Right ventricle myocardium inferior (tissue), 1 donor: ENCODE data around the gene MROH2A. TPM values are rescaled to one million over a fixed set of nuclear protein-coding genes. Genes with fewer than 3 reads are reported as not detected.

Experiments used
- ATAC-seq: fragments of 200-7000 bp; cut with Tn5 transposase; one replicate; pipeline ENCODE4 v1.9.1; 2020; ENCODE audit warnings: mild to moderate bottlenecking, moderate library complexity
- DNase-seq: peaks from one replicate; pipeline ENCODE4 v3.0.0; 2021; ENCODE audit errors: missing footprints
- intact Hi-C: fragments of 100-400 bp; cut with DNase I; formaldehyde crosslinking; loops from one replicate; pipeline ENCODE4 v1.11.0; 2022
- total RNA-seq: library from RNA; stranded (reverse); fragmentation: NEBNext Ultra II Directional; extraction: Animal tissue kit (Norgen Biotek cat#: 25700); gene quantifications from one replicate; pipeline ENCODE4 v1.2.1, GENCODE V29; 2021
- donor health status: DM: no; HTN: yes; CAD: no; lungs with severe emphysema.

Gene MROH2A
- total RNA-seq, 1 donor from 2014 or later: not detected

GRCh38 chr2:233795735-233796171 is 17.6 kb downstream of the MROH2A start:
- intact Hi-C loops: no loop called here
- DNase-seq (no peak), ATAC-seq (no peak)

- no peak for ATAC-seq
- intact Hi-C loops: no loop called here
- DNase-seq: no peak
These were observed 18.1 kb downstream of the MROH2A start for GRCh38 chr2:233796254-233796653.

- no peak for DNase-seq
- ATAC-seq: no peak
- intact Hi-C loops: no loop called here
These were observed 20.4 kb downstream of the MROH2A start for GRCh38 chr2:233798335-233799086.

GRCh38 chr2:233799087-233799665 is 21.0 kb downstream of the MROH2A start:
- intact Hi-C loops: no loop called here
- ATAC-seq (no peak), DNase-seq (no peak)

GRCh38 chr2:233799716-233800115 is 21.6 kb downstream of the MROH2A start:
- intact Hi-C loops: no loop called here
- no peak for ATAC-seq
- DNase-seq: no peak

- ATAC-seq (no peak), DNase-seq (no peak)
- intact Hi-C loops: no loop called here
These were observed 22.1 kb downstream of the MROH2A start for GRCh38 chr2:233800208-233800607.

GRCh38 chr2:233801357-233802131 is 23.4 kb downstream of the MROH2A start:
- DNase-seq (no peak), ATAC-seq (no peak)
- intact Hi-C loops: no loop called here

- no peak for DNase-seq
- ATAC-seq: no peak
- intact Hi-C loops: no loop called here
These were observed 24.1 kb downstream of the MROH2A start for GRCh38 chr2:233802132-233802815.

GRCh38 chr2:233803292-233803911 is 25.3 kb downstream of the MROH2A start:
- intact Hi-C loops: no loop called here
- ATAC-seq: no peak
- DNase-seq: no peak

- ATAC-seq (no peak), DNase-seq (no peak)
- intact Hi-C loops: no loop called here
These were observed 25.9 kb downstream of the MROH2A start for GRCh38 chr2:233803994-233804393.

- intact Hi-C loops: no loop called here
- ATAC-seq: no peak
- no peak for DNase-seq
These were observed 29.2 kb downstream of the MROH2A start for GRCh38 chr2:233807215-233807865.

GRCh38 chr2:233807966-233808935 is 30.1 kb downstream of the MROH2A start:
- DNase-seq: no peak
- intact Hi-C loops: no loop called here

GRCh38 chr2:233810385-233810784 is 32.3 kb downstream of the MROH2A start:
- ATAC-seq (no peak), DNase-seq (no peak)
- intact Hi-C loops: no loop called here

More at GRCh38 chr2:233807966-233808935, 30.1 kb downstream of the MROH2A start:
- ATAC-seq: no peak

GRCh38 chr2:233811087-233811486 is 33.0 kb downstream of the MROH2A start:
- intact Hi-C loops: no loop called here
- no peak for DNase-seq
- no peak for ATAC-seq

- intact Hi-C loops: no loop called here
- no peak for DNase-seq
- no peak for ATAC-seq
These were observed 33.6 kb downstream of the MROH2A start for GRCh38 chr2:233811732-233812131.

GRCh38 chr2:233813236-233814055 is 35.3 kb downstream of the MROH2A start:
- intact Hi-C loops: no loop called here
- no peak for DNase-seq
- ATAC-seq: no peak
